ENCODE results near the gene TRIM32. TPM values are rescaled to one million over a fixed set of nuclear protein-coding genes. Genes with fewer than 3 reads are reported as not detected.
A peak's percentile ranks its signal among the peaks of the same experiment; 100 is the strongest.

Gene TRIM32
- total and polyA plus RNA-seq, 2 of the 13 experiments (the other 11 are each of a cell fraction or from before 2014, with no cell fraction given), result 6.5 to 7.7 TPM

- Histone ChIP-seq H3K9ac (ENCODE audit: insufficient read depth, low read depth, low read length) (no peak overlapping the region), H3K79me2 (ENCODE audit: insufficient read depth, low read length) (no peaks in the 10 kb centered on the region), H4K20me1 (ENCODE audit: insufficient read depth, low read length) (no peaks in the 10 kb centered on the region), H3K9me3 (ENCODE audit: low read length) (no peaks in the 10 kb centered on the region), H3K4me3 (replicated peaks in 1 of 3; ENCODE audit: insufficient read depth in 1 of 3, low read depth in 2 of 3, low read length in 3 of 3) (no peak overlapping the region), H3K4me2 (ENCODE audit: low read depth, low read length) (no peak overlapping the region), H3K27ac (ENCODE audit: extremely low read length, insufficient read depth, low read length) (no peak overlapping the region), H3K4me1 (ENCODE audit: insufficient read depth, low read length) (no peaks in the 10 kb centered on the region), H2AFZ (ENCODE audit: low read length) (no peak overlapping the region), H3K36me3 (replicated peaks in 1 of 2; ENCODE audit: control insufficient read depth in 1 of 2, insufficient read depth in 2 of 2, low read length in 2 of 2) (peaks cover 8 to 19% of the 10 kb centered on the region in 2 experiments; a peak in 4 of 5 replicates), H3K27me3 (ENCODE audit: control insufficient read depth in 1 of 2, insufficient read depth in 2 of 2, low read length in 2 of 2) (no peaks in the 10 kb centered on the region)
- FAIRE-seq (no peak), DNase-seq (ENCODE audit: low spot score) (no peak), ATAC-seq (no peak)
- ChIA-PET CTCF (ENCODE audit: low intra/inter-chr PET ratio, low total read pairs) (no interaction called here), POLR2A (no interaction called here)
- BruUV-seq (replicated peaks), result no TSS peak
- intact Hi-C loops (cut with micrococcal nuclease; ENCODE audit: unreplicated experiment), result no loop called here
- in situ Hi-C loops (cut with HindIII; ENCODE audit: extremely low pct_ligation_motif_present, low pct_unique_long_range_greater_than_20kb), result no loop called here
- TF ChIP-seq MAFK (conservative IDR thresholded peaks at IDR 0.05 in 1 of 2, IDR thresholded peaks at IDR 0.05 in 1 of 2; ENCODE audit: low read length in 2 of 2) (peak in 1 of 2 experiments; percentile 28; a peak in 1 of 4 replicates), DRAP1 (CRISPR knock-in tag; IDR thresholded peaks at IDR 0.05) (no peak)
- WGBS (ENCODE audit: low lambda C conversion rate), result 97% methylated on average over 2 of the region's 2 CpGs
Measured at GRCh38 chr9:116700882-116701865, 14.1 kb downstream of the TRIM32 start.

- H3K36me3 ChIP-seq (replicated peaks in 1 of 2; ENCODE audit: control insufficient read depth in 1 of 2, insufficient read depth in 2 of 2, low read length in 2 of 2), result peaks cover 8 to 19% of the 10 kb centered on the region in 2 experiments; a peak in 4 of 5 replicates
- FAIRE-seq (no peak), ATAC-seq (no peak), DNase-seq (ENCODE audit: low spot score) (no peak)
- no peak overlapping the region for H3K27ac ChIP-seq (ENCODE audit: extremely low read length, insufficient read depth, low read length)
- H4K20me1 ChIP-seq (ENCODE audit: insufficient read depth, low read length), result no peaks in the 10 kb centered on the region
- in situ Hi-C loops (cut with HindIII; ENCODE audit: extremely low pct_ligation_motif_present, low pct_unique_long_range_greater_than_20kb), result no loop called here
- TSS peak; percentile 23 for BruUV-seq (replicated peaks)
- no peaks in the 10 kb centered on the region for H3K27me3 ChIP-seq (ENCODE audit: control insufficient read depth in 1 of 2, insufficient read depth in 2 of 2, low read length in 2 of 2)
- H3K79me2 ChIP-seq (ENCODE audit: insufficient read depth, low read length), result no peaks in the 10 kb centered on the region
- H3K4me1 ChIP-seq (ENCODE audit: insufficient read depth, low read length), result no peaks in the 10 kb centered on the region
- TF ChIP-seq ZNF557 (CRISPR knock-in tag; IDR thresholded peaks at IDR 0.05) (no peak), ZNF468 (CRISPR knock-in tag; IDR thresholded peaks at IDR 0.05) (no peak)
- POLR2A ChIA-PET, result interaction anchor here (0.8 kb wide), 1 partner anchor 15 kb away, joined by 3 read pairs; the partner anchor contains the start of gene TRIM32
- 96% methylated on average over 2 of the region's 2 CpGs for WGBS (ENCODE audit: low lambda C conversion rate)
- CTCF ChIA-PET (ENCODE audit: low intra/inter-chr PET ratio, low total read pairs), result no interaction called here
- H3K4me2 ChIP-seq (ENCODE audit: low read depth, low read length), result no peak overlapping the region
- H3K4me3 ChIP-seq (replicated peaks in 1 of 3; ENCODE audit: insufficient read depth in 1 of 3, low read depth in 2 of 3, low read length in 3 of 3), result no peak overlapping the region
- H3K9ac ChIP-seq (ENCODE audit: insufficient read depth, low read depth, low read length), result no peak overlapping the region
- no peak overlapping the region for H2AFZ ChIP-seq (ENCODE audit: low read length)
- intact Hi-C loops (cut with micrococcal nuclease; ENCODE audit: unreplicated experiment), result no loop called here
- H3K9me3 ChIP-seq (ENCODE audit: low read length), result no peaks in the 10 kb centered on the region
Measured at GRCh38 chr9:116701940-116702642, 15.0 kb downstream of the TRIM32 start.
